DLD1 (cell line): Measurements from ENCODE around the gene STK4.
"Not testable (repeated sequence)": the region's sequence is repeated elsewhere in the genome, so short reads cannot be mapped to it uniquely, and the experiment has no call there.

ENCODE experiments used
- in situ Hi-C: cut with HindIII; loops from 2 replicates; pipeline ENCODE4 v1.10.0; 2017; ENCODE audit warnings: low sequenced_read_pairs

The STK4 gene

GRCh38 chr20:45051204-45052060 lies 85.1 kb downstream of the STK4 start:
- in situ Hi-C loops = no loop called here

- in situ Hi-C loops = no loop called here
Observed at GRCh38 chr20:45052698-45053429, 86.6 kb downstream of the STK4 start.

- in situ Hi-C loops = no loop called here
Observed at GRCh38 chr20:45053430-45054351, 87.4 kb downstream of the STK4 start.

- in situ Hi-C loops = no loop called here
Observed at GRCh38 chr20:45055056-45055455, 88.7 kb downstream of the STK4 start.

GRCh38 chr20:45056473-45057173 lies 90.3 kb downstream of the STK4 start:
- in situ Hi-C loops = no loop called here

GRCh38 chr20:45058168-45058850 lies 92.0 kb downstream of the STK4 start:
- in situ Hi-C loops = no loop called here

- in situ Hi-C loops = no loop called here
Observed at GRCh38 chr20:45059022-45059728, 92.9 kb downstream of the STK4 start.

- in situ Hi-C loops = no loop called here
Observed at GRCh38 chr20:45060294-45060693, 94.0 kb downstream of the STK4 start.

GRCh38 chr20:45061244-45061643 lies 94.9 kb downstream of the STK4 start:
- in situ Hi-C loops = no loop called here

GRCh38 chr20:45063107-45063506 lies 96.8 kb downstream of the STK4 start:
- in situ Hi-C loops = not testable (repeated sequence)

GRCh38 chr20:45064812-45065211 lies 98.5 kb downstream of the STK4 start:
- in situ Hi-C loops = no loop called here

- in situ Hi-C loops = no loop called here
Observed at GRCh38 chr20:45066372-45066771, 100.1 kb downstream of the STK4 start.

- in situ Hi-C loops = no loop called here
Observed at GRCh38 chr20:45067087-45067486, 100.8 kb downstream of the STK4 start.

- in situ Hi-C loops = no loop called here
Observed at GRCh38 chr20:45067558-45067957, 101.2 kb downstream of the STK4 start.

GRCh38 chr20:45069261-45069660 lies 102.9 kb downstream of the STK4 start:
- in situ Hi-C loops = no loop called here

GRCh38 chr20:45070932-45071632 lies 104.8 kb downstream of the STK4 start:
- in situ Hi-C loops = no loop called here

GRCh38 chr20:45072066-45072465 lies 105.8 kb downstream of the STK4 start:
- in situ Hi-C loops = no loop called here

GRCh38 chr20:45073221-45073620 lies 106.9 kb downstream of the STK4 start:
- in situ Hi-C loops = no loop called here

GRCh38 chr20:45077559-45077958 lies 111.2 kb downstream of the STK4 start:
- in situ Hi-C loops = no loop called here
